Measurements from ENCODE around the gene PADI4. TPM values are rescaled to one million over a fixed set of nuclear protein-coding genes. Genes with fewer than 3 reads are reported as not detected.

Gene PADI4
- total and polyA plus RNA-seq, 3 experiments from 2014 or later, result 0.26 to 2.0 (median 0.27) TPM

DNA sequence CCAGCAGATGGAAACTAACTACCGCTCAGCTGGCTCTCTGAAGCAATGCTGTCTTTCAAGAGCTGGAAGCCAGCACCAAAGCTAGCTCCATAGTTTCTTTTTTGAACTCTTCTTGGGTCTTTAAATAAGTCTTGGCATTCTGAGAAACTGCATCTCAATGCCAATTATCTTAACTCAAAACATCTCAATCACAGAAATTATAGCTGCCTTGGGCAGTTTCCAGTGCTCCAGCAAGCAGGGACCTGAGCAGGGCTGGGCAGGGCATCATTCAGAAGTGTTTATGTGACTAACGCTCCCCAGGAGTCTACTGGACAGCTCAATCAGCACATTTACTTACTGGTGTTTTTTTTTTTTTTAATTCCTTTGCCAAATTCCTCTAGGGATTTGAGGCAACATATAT is 18.3 kb upstream of the PADI4 start:
- Histone ChIP-seq H3K9me3 (ENCODE audit: low read length) (no peaks in the 10 kb centered on the region), H3K4me1 (ENCODE audit: insufficient read depth, low read length) (no peaks in the 10 kb centered on the region), H3K36me3 (ENCODE audit: insufficient read depth, low read length) (no peaks in the 10 kb centered on the region), H3K4me3 (ENCODE audit: low read length) (no peak overlapping the region), H3K27ac (ENCODE audit: low read depth, low read length) (no peak overlapping the region), H3K27me3 (ENCODE audit: insufficient read depth, low read length, poor library complexity, severe bottlenecking) (no peaks in the 10 kb centered on the region)
- Mint-ChIP-seq H3K36me3 (no peaks in the 10 kb centered on the region), H3K27me3 (peaks cover 6 to 43% of the 10 kb centered on the region in 2 donors), H3K4me3 (no peak overlapping the region), H3K27ac (no peak overlapping the region), H3K9me3 (no peaks in the 10 kb centered on the region), H3K4me1 (no peaks in the 10 kb centered on the region)
- no peak for DNase-seq
- CTCF ChIA-PET, result no interaction called here
- POLR2A ChIA-PET, result no interaction called here

DNA sequence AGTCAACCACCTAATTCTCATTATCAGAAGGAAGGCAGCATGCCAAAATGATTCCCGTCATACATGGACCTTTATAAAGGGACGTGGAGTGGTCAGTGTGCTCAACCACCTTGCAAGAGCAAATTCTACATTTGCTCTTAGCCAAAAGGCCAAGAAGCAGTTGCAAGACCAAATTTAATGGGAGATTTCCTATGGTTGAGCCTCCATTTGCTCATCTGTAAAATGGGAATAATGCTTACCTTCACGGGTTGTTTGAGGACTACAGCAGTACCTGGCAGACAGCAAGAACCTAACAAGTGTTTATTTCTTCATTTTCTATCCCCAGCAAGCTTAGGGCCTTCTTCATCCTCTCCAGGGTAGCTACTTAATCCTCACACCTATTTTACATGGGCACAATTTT is 17.4 kb upstream of the PADI4 start:
- no peaks in the 10 kb centered on the region for H3K4me1 ChIP-seq (ENCODE audit: insufficient read depth, low read length)
- H3K9me3 ChIP-seq (ENCODE audit: low read length), result no peaks in the 10 kb centered on the region
- Mint-ChIP-seq H3K36me3 (no peaks in the 10 kb centered on the region), H3K9me3 (no peaks in the 10 kb centered on the region), H3K27ac (no peak overlapping the region), H3K4me1 (no peaks in the 10 kb centered on the region), H3K27me3 (peaks cover 6 to 42% of the 10 kb centered on the region in 2 donors), H3K4me3 (no peak overlapping the region)
- DNase-seq, result no peak
- H3K36me3 ChIP-seq (ENCODE audit: insufficient read depth, low read length), result no peaks in the 10 kb centered on the region
- CTCF ChIA-PET, result no interaction called here
- no peaks in the 10 kb centered on the region for H3K27me3 ChIP-seq (ENCODE audit: insufficient read depth, low read length, poor library complexity, severe bottlenecking)
- H3K4me3 ChIP-seq (ENCODE audit: low read length), result no peak overlapping the region
- H3K27ac ChIP-seq (ENCODE audit: low read depth, low read length), result no peak overlapping the region
- POLR2A ChIA-PET, result no interaction called here

DNA sequence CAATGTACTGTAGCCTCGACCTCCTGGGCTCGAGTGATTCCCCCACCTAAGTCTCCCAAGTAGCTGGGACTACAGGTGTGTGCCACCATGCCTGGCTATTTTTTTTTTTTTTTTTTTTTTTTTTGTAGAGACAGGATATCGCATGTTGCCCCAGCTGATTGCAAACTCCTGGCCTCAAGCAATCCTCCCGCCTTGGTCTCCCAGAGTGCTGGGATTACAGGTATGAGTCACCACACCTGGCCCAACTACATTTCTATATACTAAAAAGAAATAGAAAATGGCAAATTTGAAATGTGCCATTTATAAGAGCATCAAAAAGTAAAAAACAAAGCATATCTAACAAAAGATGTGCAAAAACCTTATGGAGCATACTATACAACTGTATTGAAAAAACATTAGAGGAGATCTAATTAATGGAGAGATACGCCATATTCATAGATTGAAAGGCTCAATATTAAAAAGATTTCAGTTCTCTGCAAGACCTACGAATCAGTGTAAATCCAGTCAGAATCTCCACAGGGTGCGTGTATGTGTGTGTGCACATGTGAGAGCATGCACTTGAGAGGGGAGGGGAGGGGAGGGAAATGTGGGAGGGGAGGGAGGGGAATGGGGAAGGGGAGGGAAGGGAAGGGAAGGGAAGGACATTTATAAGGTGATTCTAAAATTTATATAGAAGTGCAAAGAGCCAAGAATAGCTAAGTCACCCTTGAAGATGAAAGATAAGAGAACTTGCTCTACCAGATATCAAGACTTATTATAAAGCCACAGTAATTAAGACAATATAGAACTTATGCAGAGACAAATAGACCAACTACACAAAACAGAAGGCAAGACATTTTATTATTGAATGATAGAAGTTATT is 15.5 kb upstream of the PADI4 start:
- CTCF ChIA-PET, result no interaction called here

DNA sequence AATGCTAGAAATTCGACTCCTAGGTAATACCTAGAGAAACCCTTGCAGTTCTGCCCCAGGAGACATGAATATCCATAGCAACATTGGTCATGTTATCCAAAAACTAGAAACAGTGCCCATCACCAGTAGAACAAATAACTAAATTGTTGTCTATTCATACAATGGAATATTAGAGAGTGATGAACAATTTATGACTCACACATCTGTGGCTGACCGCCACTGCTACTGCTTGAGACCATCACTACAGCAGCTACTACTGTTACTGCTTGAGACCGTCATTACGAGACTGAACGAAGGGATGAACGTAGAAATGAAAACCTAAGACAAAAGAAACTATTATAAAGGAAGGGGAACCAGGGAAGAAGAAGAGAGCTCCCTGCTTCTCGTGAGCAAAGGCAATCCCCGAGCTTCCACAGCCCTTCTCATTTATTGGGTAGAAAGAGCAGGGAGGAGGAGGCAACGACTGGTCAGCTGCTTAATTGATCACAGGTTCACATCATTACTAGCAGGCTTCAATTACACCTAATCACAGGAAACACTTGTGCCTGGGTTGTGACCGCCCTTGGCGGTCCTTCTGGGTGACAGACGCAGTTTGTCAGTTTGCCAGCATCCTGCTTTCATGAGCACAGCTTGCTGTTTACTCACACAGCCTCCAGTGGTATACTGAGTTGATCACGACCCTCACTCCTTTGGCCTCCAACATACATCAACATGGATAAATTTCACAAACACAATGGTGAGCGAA is 14.1 kb upstream of the PADI4 start:
- CTCF ChIA-PET, result no interaction called here

More for the DNA sequence above, 15.5 kb upstream of the PADI4 start:
- Histone ChIP-seq H3K4me1 (ENCODE audit: insufficient read depth, low read length) (no peaks in the 10 kb centered on the region), H3K9me3 (ENCODE audit: low read length) (no peaks in the 10 kb centered on the region), H3K36me3 (ENCODE audit: insufficient read depth, low read length) (no peaks in the 10 kb centered on the region), H3K27ac (ENCODE audit: low read depth, low read length) (no peak overlapping the region), H3K4me3 (ENCODE audit: low read length) (no peak overlapping the region), H3K27me3 (ENCODE audit: insufficient read depth, low read length, poor library complexity, severe bottlenecking) (no peaks in the 10 kb centered on the region)
- H3K4me1 Mint-ChIP-seq, result no peaks in the 10 kb centered on the region
- POLR2A ChIA-PET, result no interaction called here
- peaks cover 0 to 1% (median 0%) of the 10 kb centered on the region in 5 donors for H3K9me3 Mint-ChIP-seq
- no peak overlapping the region for H3K27ac Mint-ChIP-seq
- H3K4me3 Mint-ChIP-seq, result peak overlapping the region in 1 of 7 donors; percentile 59
- no peak for DNase-seq
- H3K27me3 Mint-ChIP-seq, result peaks cover 6 to 54% of the 10 kb centered on the region in 2 donors
- H3K36me3 Mint-ChIP-seq, result no peaks in the 10 kb centered on the region

DNA sequence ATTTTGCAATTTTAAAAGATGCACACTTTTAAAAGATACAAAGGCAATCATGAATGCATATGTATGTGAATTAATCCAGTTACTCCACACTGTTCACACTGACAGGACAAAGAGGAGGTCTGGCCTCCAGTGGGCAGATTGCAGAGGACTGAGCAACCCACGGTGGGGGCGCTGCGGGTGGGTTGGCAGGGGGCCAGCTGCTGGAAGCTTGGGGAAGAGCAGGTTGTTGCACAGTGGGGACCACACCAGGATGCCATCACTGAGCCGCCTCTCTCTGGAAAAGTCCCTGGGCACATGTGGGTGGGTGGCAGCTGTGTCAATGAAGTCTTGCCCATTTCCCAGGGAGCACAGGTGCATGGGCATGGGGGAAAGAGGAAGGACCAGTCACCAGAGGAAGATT is 12.7 kb upstream of the PADI4 start:
- Histone ChIP-seq H3K4me1 (ENCODE audit: insufficient read depth, low read length) (no peaks in the 10 kb centered on the region), H3K27ac (ENCODE audit: low read depth, low read length) (no peak overlapping the region), H3K36me3 (ENCODE audit: insufficient read depth, low read length) (no peaks in the 10 kb centered on the region), H3K4me3 (ENCODE audit: low read length) (no peak overlapping the region), H3K27me3 (ENCODE audit: insufficient read depth, low read length, poor library complexity, severe bottlenecking) (no peaks in the 10 kb centered on the region), H3K9me3 (ENCODE audit: low read length) (no peaks in the 10 kb centered on the region)
- Mint-ChIP-seq H3K36me3 (no peaks in the 10 kb centered on the region), H3K9me3 (peaks cover 0 to 6% (median 1%) of the 10 kb centered on the region in 5 donors), H3K27me3 (peaks cover 4 to 56% of the 10 kb centered on the region in 2 donors), H3K4me3 (no peak overlapping the region), H3K27ac (no peak overlapping the region), H3K4me1 (no peaks in the 10 kb centered on the region)
- ChIA-PET CTCF (no interaction called here), POLR2A (no interaction called here)
- no peak for DNase-seq

More for the DNA sequence above, 14.1 kb upstream of the PADI4 start:
- peaks cover 0 to 2% (median 1%) of the 10 kb centered on the region in 5 donors for H3K9me3 Mint-ChIP-seq
- no peaks in the 10 kb centered on the region for H3K36me3 ChIP-seq (ENCODE audit: insufficient read depth, low read length)
- H3K4me1 ChIP-seq (ENCODE audit: insufficient read depth, low read length), result no peaks in the 10 kb centered on the region
- no peaks in the 10 kb centered on the region for H3K9me3 ChIP-seq (ENCODE audit: low read length)
- H3K4me3 ChIP-seq (ENCODE audit: low read length), result no peak overlapping the region
- H3K27me3 Mint-ChIP-seq, result peaks cover 6 to 60% of the 10 kb centered on the region in 2 donors
- POLR2A ChIA-PET, result no interaction called here
- no peak for DNase-seq
- H3K27ac ChIP-seq (ENCODE audit: low read depth, low read length), result no peak overlapping the region
- no peak overlapping the region for H3K4me3 Mint-ChIP-seq
- H3K27ac Mint-ChIP-seq, result no peak overlapping the region
- H3K4me1 Mint-ChIP-seq, result no peaks in the 10 kb centered on the region
- no peaks in the 10 kb centered on the region for H3K36me3 Mint-ChIP-seq
- no peaks in the 10 kb centered on the region for H3K27me3 ChIP-seq (ENCODE audit: insufficient read depth, low read length, poor library complexity, severe bottlenecking)

DNA sequence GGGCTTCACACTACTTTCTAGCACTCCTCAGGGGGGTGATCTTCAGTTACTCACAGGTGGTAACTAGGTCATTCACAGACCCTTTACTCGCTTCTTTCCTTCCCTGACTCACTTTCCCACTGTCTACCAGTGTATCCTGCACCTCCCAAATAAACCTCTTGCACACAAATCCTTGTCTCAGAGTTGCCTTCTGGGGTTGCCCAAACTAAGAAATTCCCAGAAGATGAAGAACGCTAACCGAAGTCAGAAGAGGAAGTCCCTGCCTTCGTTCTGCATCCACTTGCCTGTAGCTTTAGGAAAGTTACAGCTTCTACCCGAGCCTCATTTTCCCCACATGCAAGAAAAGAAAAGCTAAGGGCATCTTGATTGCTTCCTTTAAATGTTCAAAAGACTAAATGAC is 11.9 kb upstream of the PADI4 start:
- CTCF ChIA-PET, result no interaction called here
- no peaks in the 10 kb centered on the region for H3K36me3 ChIP-seq (ENCODE audit: insufficient read depth, low read length)
- Mint-ChIP-seq H3K4me3 (no peak overlapping the region), H3K27me3 (peaks cover 4 to 49% of the 10 kb centered on the region in 2 donors), H3K9me3 (peaks cover 0 to 7% (median 1%) of the 10 kb centered on the region in 5 donors), H3K36me3 (no peaks in the 10 kb centered on the region), H3K27ac (no peak overlapping the region), H3K4me1 (no peaks in the 10 kb centered on the region)
- POLR2A ChIA-PET, result no interaction called here
- no peak overlapping the region for H3K4me3 ChIP-seq (ENCODE audit: low read length)
- H3K27me3 ChIP-seq (ENCODE audit: insufficient read depth, low read length, poor library complexity, severe bottlenecking), result no peaks in the 10 kb centered on the region
- DNase-seq, result no peak
- no peaks in the 10 kb centered on the region for H3K4me1 ChIP-seq (ENCODE audit: insufficient read depth, low read length)
- no peaks in the 10 kb centered on the region for H3K9me3 ChIP-seq (ENCODE audit: low read length)
- no peak overlapping the region for H3K27ac ChIP-seq (ENCODE audit: low read depth, low read length)

DNA sequence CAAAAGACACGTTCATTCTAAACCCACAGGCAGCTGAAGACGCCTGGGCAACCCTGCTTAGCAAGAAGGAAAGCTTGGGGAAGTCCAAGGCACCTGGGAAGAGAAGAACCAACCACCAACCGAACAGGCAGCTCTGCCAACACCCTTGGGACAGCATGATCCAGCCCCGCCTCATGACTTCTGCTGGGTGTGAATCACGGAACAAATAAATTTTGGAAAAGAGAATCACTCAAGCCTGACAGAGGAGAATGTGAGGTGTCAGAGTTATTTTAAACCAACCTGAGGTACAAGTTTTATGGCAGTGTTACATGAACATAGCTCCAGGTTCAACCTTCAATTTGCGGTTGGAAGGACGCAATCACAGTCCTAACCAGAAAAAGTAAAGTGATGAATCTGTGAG is 10.0 kb upstream of the PADI4 start:
- H3K4me1 Mint-ChIP-seq, result no peaks in the 10 kb centered on the region
- Histone ChIP-seq H3K9me3 (ENCODE audit: low read length) (no peaks in the 10 kb centered on the region), H3K4me1 (ENCODE audit: insufficient read depth, low read length) (no peaks in the 10 kb centered on the region), H3K36me3 (ENCODE audit: insufficient read depth, low read length) (no peaks in the 10 kb centered on the region), H3K4me3 (ENCODE audit: low read length) (no peak overlapping the region), H3K27ac (ENCODE audit: low read depth, low read length) (no peak overlapping the region), H3K27me3 (ENCODE audit: insufficient read depth, low read length, poor library complexity, severe bottlenecking) (no peaks in the 10 kb centered on the region)
- no peak for DNase-seq
- H3K27me3 Mint-ChIP-seq, result peaks cover 7 to 46% of the 10 kb centered on the region in 2 donors
- H3K9me3 Mint-ChIP-seq, result peaks cover 7 to 16% (median 11%) of the 10 kb centered on the region in 5 donors
- H3K4me3 Mint-ChIP-seq, result no peak overlapping the region
- ChIA-PET POLR2A (no interaction called here), CTCF (no interaction called here)
- no peak overlapping the region for H3K27ac Mint-ChIP-seq
- peaks cover 0 to 6% (median 5%) of the 10 kb centered on the region in 3 donors for H3K36me3 Mint-ChIP-seq

DNA sequence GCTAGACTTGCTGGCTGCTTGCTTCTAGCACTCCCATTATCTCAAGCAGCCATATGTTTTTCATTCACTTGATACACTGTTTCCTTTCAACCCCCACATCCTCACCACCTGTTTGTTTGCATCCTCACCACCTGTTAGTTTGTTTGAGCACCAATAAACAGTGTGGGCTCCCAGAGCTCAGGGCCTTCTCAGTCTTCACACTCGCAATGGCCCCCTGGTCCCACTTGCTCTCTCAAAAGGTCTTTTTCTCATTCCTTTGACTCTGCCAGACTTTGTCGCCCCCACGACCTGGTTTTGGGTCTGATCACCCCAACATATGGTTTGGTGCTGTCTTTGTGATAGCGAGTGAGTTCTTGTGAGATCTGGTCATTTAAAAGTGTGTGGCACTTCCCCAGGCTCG is 6.2 kb upstream of the PADI4 start:
- Mint-ChIP-seq H3K4me3 (no peak overlapping the region), H3K4me1 (no peaks in the 10 kb centered on the region), H3K27ac (no peak overlapping the region), H3K27me3 (peaks cover 8 to 30% of the 10 kb centered on the region in 2 donors), H3K36me3 (peaks cover 0 to 6% (median 5%) of the 10 kb centered on the region in 3 donors), H3K9me3 (peaks cover 7 to 16% (median 11%) of the 10 kb centered on the region in 5 donors)
- no peak overlapping the region for H3K27ac ChIP-seq (ENCODE audit: low read depth, low read length)
- no peaks in the 10 kb centered on the region for H3K9me3 ChIP-seq (ENCODE audit: low read length)
- ChIA-PET POLR2A (no interaction called here), CTCF (no interaction called here)
- H3K36me3 ChIP-seq (ENCODE audit: insufficient read depth, low read length), result no peaks in the 10 kb centered on the region
- H3K4me1 ChIP-seq (ENCODE audit: insufficient read depth, low read length), result no peaks in the 10 kb centered on the region
- no peaks in the 10 kb centered on the region for H3K27me3 ChIP-seq (ENCODE audit: insufficient read depth, low read length, poor library complexity, severe bottlenecking)
- H3K4me3 ChIP-seq (ENCODE audit: low read length), result no peak overlapping the region
- no peak for DNase-seq
